Measurements from ENCODE around the gene TCF7L1.

DNA sequence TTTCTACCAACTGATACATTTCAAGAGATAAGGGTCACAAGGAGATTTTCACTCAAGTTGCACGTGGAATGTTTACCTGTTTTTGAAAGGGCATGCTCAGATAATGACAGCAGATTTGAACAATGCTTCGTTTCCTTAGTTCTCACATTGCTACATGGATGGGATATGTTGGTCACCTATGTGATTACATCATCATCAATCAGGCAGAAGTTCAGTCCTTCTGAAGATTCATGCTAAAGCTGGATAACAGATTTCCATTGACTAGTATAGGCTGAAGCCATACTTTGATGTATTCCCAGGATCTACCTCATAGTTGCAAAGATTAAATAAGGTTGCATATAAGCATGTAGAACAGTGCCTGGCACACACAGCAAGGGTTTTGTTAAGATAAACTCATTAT lies 19.7 kb downstream of the TCF7L1 start:
- TF ChIP-seq EP300 (conservative IDR thresholded peaks at IDR 0.05; ENCODE audit: poor library complexity, severe bottlenecking) (no peak), EZH2 (IDR thresholded peaks at IDR 0.05; ENCODE audit: borderline replicate concordance, insufficient read depth, low read length, poor library complexity, severe bottlenecking) (no peak), CTCF (IDR thresholded peaks at IDR 0.05; ENCODE audit: poor library complexity, severe bottlenecking) (no peak), SMC3 (conservative IDR thresholded peaks at IDR 0.05; ENCODE audit: poor library complexity) (no peak)
- TF ChIP-seq, protein P1, sequence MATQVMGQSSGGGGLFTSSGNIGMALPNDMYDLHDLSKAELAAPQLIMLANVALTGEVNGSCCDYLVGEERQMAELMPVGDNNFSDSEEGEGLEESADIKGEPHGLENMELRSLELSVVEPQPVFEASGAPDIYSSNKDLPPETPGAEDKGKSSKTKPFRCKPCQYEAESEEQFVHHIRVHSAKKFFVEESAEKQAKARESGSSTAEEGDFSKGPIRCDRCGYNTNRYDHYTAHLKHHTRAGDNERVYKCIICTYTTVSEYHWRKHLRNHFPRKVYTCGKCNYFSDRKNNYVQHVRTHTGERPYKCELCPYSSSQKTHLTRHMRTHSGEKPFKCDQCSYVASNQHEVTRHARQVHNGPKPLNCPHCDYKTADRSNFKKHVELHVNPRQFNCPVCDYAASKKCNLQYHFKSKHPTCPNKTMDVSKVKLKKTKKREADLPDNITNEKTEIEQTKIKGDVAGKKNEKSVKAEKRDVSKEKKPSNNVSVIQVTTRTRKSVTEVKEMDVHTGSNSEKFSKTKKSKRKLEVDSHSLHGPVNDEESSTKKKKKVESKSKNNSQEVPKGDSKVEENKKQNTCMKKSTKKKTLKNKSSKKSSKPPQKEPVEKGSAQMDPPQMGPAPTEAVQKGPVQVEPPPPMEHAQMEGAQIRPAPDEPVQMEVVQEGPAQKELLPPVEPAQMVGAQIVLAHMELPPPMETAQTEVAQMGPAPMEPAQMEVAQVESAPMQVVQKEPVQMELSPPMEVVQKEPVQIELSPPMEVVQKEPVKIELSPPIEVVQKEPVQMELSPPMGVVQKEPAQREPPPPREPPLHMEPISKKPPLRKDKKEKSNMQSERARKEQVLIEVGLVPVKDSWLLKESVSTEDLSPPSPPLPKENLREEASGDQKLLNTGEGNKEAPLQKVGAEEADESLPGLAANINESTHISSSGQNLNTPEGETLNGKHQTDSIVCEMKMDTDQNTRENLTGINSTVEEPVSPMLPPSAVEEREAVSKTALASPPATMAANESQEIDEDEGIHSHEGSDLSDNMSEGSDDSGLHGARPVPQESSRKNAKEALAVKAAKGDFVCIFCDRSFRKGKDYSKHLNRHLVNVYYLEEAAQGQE (IDR thresholded peaks at IDR 0.05; ENCODE audit: borderline replicate concordance): no peak
